Epithelial cell of prostate (primary cell): ENCODE results near the gene ELN.
"Not testable (repeated sequence)": the region's sequence is repeated elsewhere in the genome, so short reads cannot be mapped to it uniquely, and the experiment has no call there.

Source experiments
- DNase-seq: peaks from one replicate; pipeline ENCODE4 v3.0.0-alpha.2; 2011; ENCODE audit warnings: low read depth, low spot score
- H3K27ac ChIP-seq: fragments of 450-650 bp; 2 replicates; pipeline ENCODE4 v1.5.1; 2017; ENCODE audit warnings: mild to moderate bottlenecking

The ELN gene

DNA sequence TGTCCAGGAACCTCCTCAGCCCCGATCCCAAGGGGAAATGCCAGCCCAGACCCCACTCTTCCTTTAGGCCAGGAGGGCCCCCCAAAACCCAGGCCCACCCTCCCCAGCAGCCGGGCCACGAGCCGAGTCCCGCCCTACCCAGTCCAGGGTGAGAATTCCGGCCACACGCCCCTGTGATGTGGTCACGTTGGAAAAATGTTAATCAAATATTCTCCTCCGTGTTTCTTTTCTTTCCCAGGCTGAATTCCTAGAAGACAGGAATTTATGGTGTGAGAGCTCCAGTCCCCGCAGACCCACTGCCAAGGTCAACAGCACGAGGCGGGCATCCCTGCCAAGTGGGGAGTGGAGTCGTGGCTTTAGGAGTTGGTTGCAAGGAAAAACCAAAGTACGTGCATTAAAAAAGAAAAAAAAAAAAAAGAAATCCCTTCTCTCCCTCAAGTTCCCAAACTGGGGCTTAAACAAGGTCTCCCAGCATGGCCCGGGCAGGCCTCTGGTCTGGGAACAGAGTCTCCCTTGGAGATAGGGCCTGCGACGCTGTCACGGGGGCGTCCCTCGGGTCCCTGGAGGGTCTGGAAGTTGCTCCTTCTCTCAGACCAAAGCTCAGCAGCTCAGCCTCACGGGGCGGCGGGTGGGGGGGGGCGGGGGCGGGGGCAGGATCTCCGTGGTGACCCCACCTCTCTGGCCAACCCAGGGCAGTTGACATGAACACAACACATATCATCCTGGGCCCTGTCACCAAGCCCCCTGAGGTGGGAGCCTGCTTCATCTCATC, 28.1 kb upstream of the ELN start:
- no peak for DNase-seq
- no peak overlapping the region for H3K27ac ChIP-seq

DNA sequence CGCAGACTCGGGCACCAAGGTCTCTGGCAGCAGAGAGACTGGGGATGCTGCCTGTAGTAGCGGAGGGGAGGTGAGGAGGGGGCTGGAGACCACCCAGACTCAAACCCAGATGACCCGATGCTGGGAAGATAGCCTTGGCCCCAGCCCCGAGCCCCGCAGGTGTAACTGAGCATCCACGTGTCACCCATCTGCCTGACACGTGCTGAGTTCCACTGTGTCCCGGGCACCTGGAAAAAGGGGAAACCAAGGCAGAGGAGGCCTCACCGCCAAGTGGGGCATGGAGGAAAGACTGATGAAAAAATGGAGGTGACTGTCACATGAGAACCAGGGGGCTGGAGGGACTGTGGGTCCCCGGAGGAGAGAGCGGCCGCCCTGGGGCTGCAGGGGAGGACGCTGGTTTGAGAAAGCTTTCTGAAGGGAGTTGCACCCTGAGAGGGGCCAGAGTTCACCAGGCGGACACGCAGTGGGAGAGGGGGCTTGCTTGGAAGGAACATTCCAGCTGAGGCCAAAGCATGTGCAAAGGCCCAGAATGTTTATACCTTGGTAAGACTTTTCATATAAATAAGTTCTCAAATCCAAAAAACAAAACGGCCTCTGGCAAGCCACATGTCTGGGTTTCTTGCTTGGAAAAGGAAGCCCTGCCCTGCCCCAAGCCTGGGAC, 27.4 kb upstream of the ELN start:
- no peak overlapping the region for H3K27ac ChIP-seq
- DNase-seq = no peak

- DNase-seq = no peak
- no peak overlapping the region for H3K27ac ChIP-seq
Observed at GRCh38 chr7:74001150-74001494, 26.9 kb upstream of the ELN start.

DNA sequence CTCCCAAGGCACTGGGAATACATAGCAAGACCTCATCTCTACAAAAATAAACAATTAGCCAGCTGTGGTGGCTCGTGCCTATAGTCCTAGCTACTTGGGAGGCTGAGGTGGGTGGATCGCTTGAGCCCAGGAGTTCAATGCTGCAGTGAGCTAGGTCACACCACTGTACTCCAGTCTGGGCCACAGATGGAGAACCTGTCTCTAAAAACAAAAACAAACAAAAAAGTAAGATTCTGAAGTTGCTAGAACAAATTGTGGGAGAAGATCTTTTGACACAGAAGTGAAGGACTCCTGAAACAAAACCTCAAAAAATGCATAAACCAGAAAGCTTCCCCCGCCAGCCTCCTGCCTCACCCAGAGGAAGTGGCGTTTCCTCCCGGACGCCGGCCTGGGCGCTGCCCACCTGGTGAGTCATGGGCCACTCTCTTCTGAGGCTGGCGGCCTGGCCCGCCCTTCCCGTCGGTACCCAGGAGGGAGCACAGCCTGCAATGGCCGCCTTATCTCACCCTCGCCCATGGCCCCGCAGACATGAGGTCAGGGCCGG, 25.4 kb upstream of the ELN start:
- DNase-seq = no peak

DNA sequence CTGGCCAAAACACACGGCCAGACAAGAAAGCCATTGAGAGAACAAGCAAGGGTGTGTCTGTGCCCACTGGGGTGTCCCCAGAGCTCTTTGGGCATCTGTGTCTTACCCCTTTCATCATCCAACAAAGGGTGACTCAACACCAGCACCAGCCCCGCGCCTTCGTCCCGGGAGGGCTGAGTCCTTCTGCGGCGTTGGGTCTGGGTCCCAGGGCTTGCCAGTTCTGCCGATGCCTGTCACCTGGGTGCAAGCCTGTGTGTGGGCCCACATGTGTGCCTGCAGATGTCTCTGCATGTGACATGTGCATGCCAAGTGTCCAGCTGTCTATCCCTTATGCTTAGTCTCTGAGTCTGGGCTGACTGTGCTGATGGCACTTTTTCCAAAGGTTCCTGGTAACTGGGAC, 24.4 kb upstream of the ELN start:
- H3K27ac ChIP-seq = no peak overlapping the region
- DNase-seq = no peak

More for the DNA sequence above, 25.4 kb upstream of the ELN start:
- H3K27ac ChIP-seq = no peak overlapping the region

DNA sequence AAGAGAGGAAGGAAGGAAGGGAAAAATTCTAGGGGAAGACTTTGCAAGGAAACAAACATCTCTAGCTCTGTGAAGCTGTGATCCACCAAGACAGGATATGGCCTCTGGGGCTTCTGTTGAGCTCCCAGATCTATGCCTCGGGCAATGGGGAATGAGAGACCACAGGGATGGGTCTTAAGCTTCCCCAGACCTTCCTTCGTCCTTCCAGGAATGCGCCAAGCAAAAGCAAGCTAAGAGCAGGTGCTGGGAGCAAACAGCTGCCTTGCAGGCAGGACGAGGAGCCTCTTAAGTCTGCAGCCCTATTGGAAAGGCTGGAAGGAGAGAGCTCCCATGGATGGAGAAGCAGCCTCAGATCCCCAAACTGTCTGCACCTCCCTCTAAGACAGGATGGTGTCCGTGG, 21.9 kb upstream of the ELN start:
- no peak overlapping the region for H3K27ac ChIP-seq
- no peak for DNase-seq

- H3K27ac ChIP-seq = no peak overlapping the region
- DNase-seq = no peak
Observed at GRCh38 chr7:74006451-74007241, 21.3 kb upstream of the ELN start.

DNA sequence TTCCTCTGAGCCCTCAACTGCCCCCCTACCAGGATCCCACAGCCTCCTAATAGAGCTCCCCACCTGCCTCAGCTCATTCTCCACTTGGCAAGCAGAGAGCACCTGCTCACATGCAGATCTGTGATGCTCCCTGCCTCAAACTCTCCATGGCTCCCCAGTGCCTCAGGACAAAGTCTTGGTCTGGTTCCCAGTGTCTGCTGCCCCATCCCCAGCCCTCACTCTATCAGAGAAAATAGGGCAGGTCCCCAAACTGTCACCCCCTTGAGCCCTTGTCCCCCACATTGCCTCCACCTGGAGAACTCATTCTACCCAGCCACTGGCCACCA, 20.8 kb upstream of the ELN start:
- DNase-seq = no peak
- no peak overlapping the region for H3K27ac ChIP-seq

DNA sequence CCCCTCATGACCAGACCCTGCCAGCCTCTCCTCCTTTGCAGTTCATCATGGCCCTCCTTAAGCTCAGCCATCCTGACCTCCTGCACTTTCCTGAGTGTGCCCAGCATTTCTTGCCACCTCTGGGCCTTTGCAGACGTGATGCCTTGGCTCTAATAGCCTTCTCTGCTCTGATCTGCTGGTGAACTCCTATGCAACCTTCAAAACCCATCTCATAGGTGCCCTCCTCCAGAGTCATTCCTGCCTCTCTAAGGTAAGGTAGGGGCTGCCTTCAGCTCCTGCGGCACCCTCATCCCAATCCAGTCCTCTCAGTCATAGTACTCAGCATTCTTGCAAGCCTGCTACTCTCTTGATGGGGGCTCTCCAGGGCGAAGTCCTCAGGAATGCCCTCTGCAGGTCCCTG, 19.3 kb upstream of the ELN start:
- no peak overlapping the region for H3K27ac ChIP-seq
- no peak for DNase-seq

- H3K27ac ChIP-seq = no peak overlapping the region
- no peak for DNase-seq
Observed at GRCh38 chr7:74009719-74010118, 18.3 kb upstream of the ELN start.

GRCh38 chr7:74010407-74010806, 17.6 kb upstream of the ELN start:
- H3K27ac ChIP-seq = no peak overlapping the region
- DNase-seq = no peak

DNA sequence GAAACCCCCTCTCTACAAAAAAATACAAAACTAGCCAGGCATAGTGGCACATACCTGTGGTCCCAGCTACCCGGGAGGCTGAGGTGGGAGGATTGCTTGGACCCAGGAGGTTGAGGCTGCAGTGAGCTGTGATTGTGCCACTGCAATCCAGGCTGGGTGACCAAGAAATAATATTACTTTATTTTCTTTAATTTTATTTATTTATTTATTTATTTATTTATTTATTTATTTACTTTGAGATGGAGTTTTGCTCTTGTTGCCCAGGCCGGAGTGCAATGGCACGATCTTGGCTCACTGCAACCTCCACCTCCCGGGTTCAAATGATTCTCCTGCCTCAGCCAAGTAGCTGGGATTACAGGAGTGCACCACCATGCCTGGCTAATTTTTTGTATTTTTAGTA, 16.6 kb upstream of the ELN start:
- DNase-seq, H3K27ac ChIP-seq: not testable (repeated sequence)

DNA sequence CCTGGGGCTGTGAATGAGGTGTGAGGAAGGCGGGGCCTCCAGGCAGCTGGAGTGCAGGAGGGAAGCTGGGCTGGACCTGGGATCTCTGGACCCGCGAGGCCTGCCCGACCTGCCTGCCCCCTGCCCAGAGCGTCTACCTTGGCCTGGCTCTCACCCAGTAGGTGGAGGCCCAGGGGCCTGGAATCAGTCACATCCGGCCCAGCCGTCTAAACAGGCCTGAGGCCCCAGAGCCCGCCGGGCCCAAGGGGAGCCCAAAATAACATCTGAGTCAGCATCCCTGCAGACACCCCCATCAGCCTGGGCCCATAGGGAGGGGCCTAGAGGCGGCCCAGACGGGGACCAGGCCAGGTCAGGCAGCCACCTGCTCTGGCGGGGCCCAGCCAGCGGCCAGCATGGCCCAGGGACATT, 15.1 kb upstream of the ELN start:
- no peak for DNase-seq
- no peak overlapping the region for H3K27ac ChIP-seq

GRCh38 chr7:74013539-74014272, 14.3 kb upstream of the ELN start:
- H3K27ac ChIP-seq = no peak overlapping the region
- no peak for DNase-seq

DNA sequence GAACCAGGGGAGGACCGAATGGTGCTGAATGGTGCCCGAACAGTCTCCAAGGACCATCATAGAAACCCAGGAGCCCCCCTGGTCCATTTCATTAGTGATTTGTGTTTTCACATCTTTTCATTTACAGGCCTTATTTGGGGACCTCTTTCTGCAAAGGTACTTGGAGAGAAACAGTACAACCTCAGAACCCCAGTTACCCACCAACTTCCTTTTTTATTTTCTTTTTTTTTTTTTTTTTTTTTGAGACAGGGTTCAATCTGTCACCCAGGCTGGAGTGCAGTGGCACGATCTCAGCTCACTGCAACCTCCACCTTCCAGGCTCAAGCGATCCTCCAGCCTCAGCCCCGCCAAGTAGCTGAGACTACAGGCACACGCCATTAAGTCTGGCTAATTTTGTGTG, 13.0 kb upstream of the ELN start:
- H3K27ac ChIP-seq = no peak overlapping the region
- no peak for DNase-seq

DNA sequence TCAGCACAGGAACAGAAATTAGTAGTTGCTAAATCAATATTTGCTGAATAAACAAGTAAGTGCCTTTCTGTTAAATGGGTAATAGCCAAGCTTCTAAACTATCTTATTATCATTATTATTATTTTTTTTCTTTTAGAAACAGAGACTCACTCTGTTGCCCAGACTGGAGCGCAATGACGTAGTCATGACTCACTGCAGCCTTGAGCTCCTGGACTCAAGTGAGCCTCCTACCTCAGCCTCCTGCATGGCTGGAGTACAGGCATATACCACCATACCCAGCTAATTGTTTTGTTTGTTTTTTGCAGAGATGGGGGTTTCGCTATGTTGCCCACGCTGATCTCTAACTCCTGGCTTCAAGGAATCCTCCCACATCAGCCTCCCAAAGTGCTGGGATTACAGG, 12.3 kb upstream of the ELN start:
- no peak overlapping the region for H3K27ac ChIP-seq
- DNase-seq = no peak

DNA sequence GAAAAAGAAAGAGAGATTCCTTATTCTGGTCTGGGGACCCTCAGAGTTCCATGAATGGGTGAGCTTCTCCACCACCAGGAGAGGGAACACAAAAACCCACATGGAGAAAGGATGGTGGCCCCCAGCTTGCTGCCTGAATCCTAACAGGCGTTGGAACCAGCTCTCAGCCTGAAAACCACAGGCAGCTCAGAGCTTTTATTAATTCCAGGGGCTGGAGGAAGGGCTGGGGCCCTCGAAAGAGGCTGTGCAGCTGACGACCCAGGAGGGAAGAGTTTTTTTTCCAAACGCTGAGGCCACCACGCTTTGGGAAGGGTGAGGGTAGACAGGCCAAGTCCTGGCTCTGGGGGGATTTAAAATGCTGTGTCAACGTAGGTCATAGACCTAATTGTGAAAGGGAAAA, 10.8 kb upstream of the ELN start:
- no peak for DNase-seq

GRCh38 chr7:74018246-74018895, 9.6 kb upstream of the ELN start:
- no peak overlapping the region for H3K27ac ChIP-seq
- no peak for DNase-seq

More for the DNA sequence above, 10.8 kb upstream of the ELN start:
- no peak overlapping the region for H3K27ac ChIP-seq

GRCh38 chr7:74019149-74019548, 8.8 kb upstream of the ELN start:
- DNase-seq = no peak

GRCh38 chr7:74020390-74020789, 7.6 kb upstream of the ELN start:
- H3K27ac ChIP-seq = no peak overlapping the region
- DNase-seq = no peak

More at GRCh38 chr7:74019149-74019548, 8.8 kb upstream of the ELN start:
- no peak overlapping the region for H3K27ac ChIP-seq
